HepG2 (cell line): ENCODE measurements around the gene ATP8B4. TPM values are rescaled to one million over a fixed set of nuclear protein-coding genes. Genes with fewer than 3 reads are reported as not detected.
"Not testable (repeated sequence)": the region's sequence is repeated elsewhere in the genome, so short reads cannot be mapped to it uniquely, and the experiment has no call there.

Experiments used
- ATAC-seq: fragments of 200-7000 bp; cut with Tn5 transposase; 3 replicates; pipeline ENCODE4 v1.9.1; 2020; ENCODE audit warnings: mild to moderate bottlenecking, moderate library complexity
- BruUV-seq: library from RNA; stranded (reverse); fragments of 400-500 nt; replicated peaks from 2 replicates; lab custom pipeline; 2021; lab: Mats Ljungman, UMichigan
- CTCF ChIA-PET: fragments of 300-600 bp; formaldehyde crosslinking; extraction: SDS; loops from one replicate; lab custom pipeline; 2021; ENCODE audit warnings: low total read pairs, inconsistent platforms, low intra/inter-chr PET ratio; lab: Yijun Ruan, JAX
- POLR2A ChIA-PET: fragments of 350-600 bp; sonication (Branson Sonifier 250); formaldehyde crosslinking; loops from one replicate; lab custom pipeline; 2020; ENCODE audit warnings: antibody characterized with exemption, inconsistent platforms; lab: Yijun Ruan, JAX
- DNase-seq: peaks from one replicate; pipeline ENCODE4 v3.0.0-alpha.2; 2015; ENCODE audit warnings: low spot score
- FAIRE-seq: peaks from 3 replicates; lab custom pipeline; 2011; peaks lifted over from hg19 to GRCh38; lab: Jason Lieb, UNC
- H2AFZ ChIP-seq: one replicate; pipeline ENCODE4 v1.6.1; 2011; ENCODE audit warnings: low read length, inconsistent platforms
- H3K27ac ChIP-seq: fragments of 300-600 bp; 3 replicates; pipeline ENCODE4 v1.8.0; 2011; ENCODE audit warnings: mixed run types, mild to moderate bottlenecking, mixed read lengths, low read length, inconsistent platforms; ENCODE audit not compliant: insufficient read depth; ENCODE audit errors: extremely low read length
- H3K27me3 ChIP-seq, 2 experiments: fragments of 200-600 bp in 1 of 2; 2 replicates in 1 of 2; 3 replicates in 1 of 2; pipeline versions ENCODE4 v1.6.0 to v1.8.0; 2011; ENCODE audit warnings: low read length in 2 of 2, mild to moderate bottlenecking in 2 of 2, moderate library complexity in 2 of 2, inconsistent platforms in 1 of 2; ENCODE audit not compliant: insufficient read depth in 2 of 2, control insufficient read depth in 1 of 2
- H3K36me3 ChIP-seq, 2 experiments: fragments of 200-600 bp in 1 of 2; replicated peaks in 1 of 2; 2 replicates in 1 of 2; 3 replicates in 1 of 2; pipeline versions ENCODE4 v1.5.1 to v1.8.0; 2011; ENCODE audit warnings: low read length in 2 of 2, inconsistent platforms in 1 of 2; ENCODE audit not compliant: insufficient read depth in 2 of 2, control insufficient read depth in 1 of 2
- H3K4me1 ChIP-seq: 2 replicates; pipeline ENCODE4 v1.5.1; 2012; ENCODE audit warnings: low read length, inconsistent platforms; ENCODE audit not compliant: insufficient read depth
- H3K4me2 ChIP-seq: 2 replicates; pipeline ENCODE4 v1.6.0; 2011; ENCODE audit warnings: low read depth, low read length, inconsistent platforms
- H3K4me3 ChIP-seq, 3 experiments: fragments of 200-600 bp in 1 of 3; sonication (generic), shearing (Covaris generic) in 1 of 3; replicated peaks in 1 of 3; 2 replicates each; pipeline ENCODE4 v1.5.1; 2011 to 2016; ENCODE audit warnings: low read length in 3 of 3, inconsistent platforms in 2 of 3, low read depth in 2 of 3, mild to moderate bottlenecking in 2 of 3, control low read depth in 1 of 3, mixed read lengths in 1 of 3; ENCODE audit not compliant: insufficient read depth in 1 of 3
- H3K79me2 ChIP-seq: one replicate; pipeline ENCODE4 v1.6.1; 2011; ENCODE audit warnings: low read length, inconsistent platforms; ENCODE audit not compliant: insufficient read depth
- H3K9ac ChIP-seq: 2 replicates; pipeline ENCODE4 v1.6.0; 2011; ENCODE audit warnings: mild to moderate bottlenecking, low read depth, low read length, inconsistent platforms; ENCODE audit not compliant: insufficient read depth
- H3K9me3 ChIP-seq: 2 replicates; pipeline ENCODE4 v1.5.1; 2012; ENCODE audit warnings: mild to moderate bottlenecking, low read length
- H4K20me1 ChIP-seq: 2 replicates; pipeline ENCODE4 v1.6.0; 2011; ENCODE audit warnings: inconsistent platforms, mild to moderate bottlenecking, low read length, moderate library complexity; ENCODE audit not compliant: insufficient read depth
- ARID5B ChIP-seq: IDR thresholded peaks from 2 replicates; pipeline ENCODE4 v1.4.0; 2020; ENCODE audit warnings: mild to moderate bottlenecking, missing genetic modification reagents
- ASH2L ChIP-seq: fragments of 300-600, 200-600 bp; sonication (generic); IDR thresholded peaks from 2 replicates; pipeline ENCODE4 v1.7.0; 2017; ENCODE audit warnings: low read depth, mild to moderate bottlenecking, moderate library complexity, mixed read lengths, low read length; ENCODE audit not compliant: insufficient read length
- CREB1 ChIP-seq, 2 experiments: fragments of 450-650 bp in 1 of 2; IDR thresholded peaks; 2 replicates each; pipeline ENCODE4 v1.6.1; 2016 to 2017; ENCODE audit warnings: control low read depth in 1 of 2, mild to moderate bottlenecking in 1 of 2, missing compliant biosample characterization in 1 of 2, missing genetic modification characterization in 1 of 2
- HMG20A ChIP-seq: IDR thresholded peaks from 2 replicates; pipeline ENCODE4 v1.6.1; 2016; ENCODE audit warnings: borderline replicate concordance
- IRF1 ChIP-seq: sonication (generic); formaldehyde crosslinking; IDR thresholded peaks from 2 replicates; pipeline ENCODE4 v1.4.0; 2020; ENCODE audit warnings: low read depth, mild to moderate bottlenecking, missing genetic modification reagents
- IRF2 ChIP-seq: IDR thresholded peaks from 2 replicates; pipeline ENCODE4 v1.6.1; 2018; ENCODE audit warnings: missing genetic modification reagents, missing compliant biosample characterization
- KLF15 ChIP-seq: sonication (generic); formaldehyde crosslinking; IDR thresholded peaks from 2 replicates; pipeline ENCODE4 v1.8.1; 2023; ENCODE audit warnings: borderline replicate concordance, mild to moderate bottlenecking, inconsistent platforms, missing genetic modification reagents, mixed read lengths
- RARA ChIP-seq: IDR thresholded peaks from 2 replicates; pipeline ENCODE4 v1.6.1; 2016; ENCODE audit warnings: missing genetic modification reagents, missing compliant biosample characterization
- STAG1 ChIP-seq: sonication (generic); formaldehyde crosslinking; IDR thresholded peaks from 2 replicates; pipeline ENCODE4 v1.4.0; 2020; ENCODE audit warnings: missing genetic modification reagents
- TBL1XR1 ChIP-seq: fragments of 150-350 bp; IDR thresholded peaks from 2 replicates; pipeline ENCODE4 v1.6.1; 2014; ENCODE audit warnings: borderline replicate concordance, low read length; ENCODE audit not compliant: partially characterized antibody
- ZNF547 ChIP-seq: sonication (generic); formaldehyde crosslinking; IDR thresholded peaks from 2 replicates; pipeline ENCODE4 v1.5.1; 2020; ENCODE audit warnings: mild to moderate bottlenecking, missing genetic modification reagents
- WGBS: methylation state at CpG from one replicate; pipeline ENCODE4 v1.1.6; 2017; ENCODE audit warnings: low lambda C conversion rate; 5-methylcytosine and 5-hydroxymethylcytosine counted together
- in situ Hi-C: cut with HindIII; loops from 2 replicates; pipeline ENCODE4 v1.10.0; 2017; ENCODE audit warnings: low pct_unique_long_range_greater_than_20kb; ENCODE audit not compliant: extremely low pct_ligation_motif_present
- intact Hi-C: fragments of 100-400 bp; cut with micrococcal nuclease; formaldehyde crosslinking; loops from one replicate; pipeline ENCODE4 v1.10.0; 2022; ENCODE audit not compliant: unreplicated experiment
- polyA plus RNA-seq, 8 experiments: library from polyadenylated mRNA; depleted of rRNA in 3 of 8; stranded (reverse) in 7 of 8; unstranded in 1 of 8; fragments of >200 nt; fragmentation: Illumina TruSeq in 4 of 8; extraction: Trizol in 4 of 8; gene quantifications; 2 replicates each; pipeline versions ENCODE4 v1.2.1 to v1.2.3, GENCODE V29; 2011 to 2016; ENCODE audit warnings: low read depth in 4 of 8, missing spikeins in 1 of 8, mixed read lengths in 1 of 8; ENCODE audit not compliant: insufficient read depth in 1 of 8
- total RNA-seq, 5 experiments: library from RNA; depleted of rRNA; stranded (reverse); fragments of >200 nt; fragmentation: Illumina TruSeq; extraction: Trizol; gene quantifications; 2 replicates each; pipeline ENCODE4 v1.2.3, GENCODE V29; 2016; ENCODE audit warnings: low read depth in 1 of 5
- TF ChIP-seq, protein P1 (sequence below): sonication (generic); formaldehyde crosslinking; IDR thresholded peaks from 2 replicates; pipeline ENCODE4 v1.5.0; 2020; ENCODE audit warnings: mild to moderate bottlenecking, missing genetic modification reagents, borderline replicate concordance
- TF ChIP-seq, protein P2 (sequence below): sonication (generic); formaldehyde crosslinking; IDR thresholded peaks from 2 replicates; pipeline ENCODE4 v1.4.0; 2020; ENCODE audit warnings: missing genetic modification reagents, borderline replicate concordance

The ATP8B4 gene
- total and polyA plus RNA-seq, 2 of the 13 experiments (the other 11 are each of a cell fraction or from before 2014, with no cell fraction given) = 0.24 to 0.69 TPM

GRCh38 chr15:50162969-50163718 lies 44.1 kb upstream of the ATP8B4 start (continued):
- TF ChIP-seq RARA (CRISPR knock-in tag) = 0 out of 2 replicates have a peak, but pooled peaks have one; percentile 14
- TF ChIP-seq, protein P1, sequence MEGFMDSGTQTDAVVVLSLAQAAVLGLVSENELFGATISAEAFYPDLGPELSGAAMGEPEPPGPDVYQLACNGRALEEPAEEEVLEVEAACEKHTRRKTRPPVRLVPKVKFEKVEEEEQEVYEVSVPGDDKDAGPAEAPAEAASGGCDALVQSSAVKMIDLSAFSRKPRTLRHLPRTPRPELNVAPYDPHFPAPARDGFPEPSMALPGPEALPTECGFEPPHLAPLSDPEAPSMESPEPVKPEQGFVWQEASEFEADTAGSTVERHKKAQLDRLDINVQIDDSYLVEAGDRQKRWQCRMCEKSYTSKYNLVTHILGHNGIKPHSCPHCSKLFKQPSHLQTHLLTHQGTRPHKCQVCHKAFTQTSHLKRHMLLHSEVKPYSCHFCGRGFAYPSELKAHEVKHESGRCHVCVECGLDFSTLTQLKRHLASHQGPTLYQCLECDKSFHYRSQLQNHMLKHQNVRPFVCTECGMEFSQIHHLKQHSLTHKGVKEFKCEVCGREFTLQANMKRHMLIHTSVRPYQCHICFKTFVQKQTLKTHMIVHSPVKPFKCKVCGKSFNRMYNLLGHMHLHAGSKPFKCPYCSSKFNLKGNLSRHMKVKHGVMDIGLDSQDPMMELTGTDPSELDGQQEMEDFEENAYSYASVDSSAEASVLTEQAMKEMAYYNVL (CRISPR knock-in tag) = no peak
- TF ChIP-seq STAG1 (CRISPR knock-in tag) = 0 out of 2 replicates have a peak, but pooled peaks have one; percentile 3
- no peak for TF ChIP-seq KLF15 (CRISPR knock-in tag)
- TF ChIP-seq ZNF547 (CRISPR knock-in tag) = no peak
- 0 out of 2 replicates have a peak, but pooled peaks have one; percentile 25 for TF ChIP-seq HMG20A (CRISPR knock-in tag)
- no peak for TF ChIP-seq IRF1 (CRISPR knock-in tag)
- TF ChIP-seq TBL1XR1 = no peak
- no peak for TF ChIP-seq ASH2L
- TF ChIP-seq, protein P2, sequence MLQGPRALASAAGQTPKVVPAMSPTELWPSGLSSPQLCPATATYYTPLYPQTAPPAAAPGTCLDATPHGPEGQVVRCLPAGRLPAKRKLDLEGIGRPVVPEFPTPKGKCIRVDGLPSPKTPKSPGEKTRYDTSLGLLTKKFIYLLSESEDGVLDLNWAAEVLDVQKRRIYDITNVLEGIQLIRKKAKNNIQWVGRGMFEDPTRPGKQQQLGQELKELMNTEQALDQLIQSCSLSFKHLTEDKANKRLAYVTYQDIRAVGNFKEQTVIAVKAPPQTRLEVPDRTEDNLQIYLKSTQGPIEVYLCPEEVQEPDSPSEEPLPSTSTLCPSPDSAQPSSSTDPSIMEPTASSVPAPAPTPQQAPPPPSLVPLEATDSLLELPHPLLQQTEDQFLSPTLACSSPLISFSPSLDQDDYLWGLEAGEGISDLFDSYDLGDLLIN = no peak
- TF ChIP-seq ARID5B = 0 out of 2 replicates have a peak, but pooled peaks have one; percentile 8
- TF ChIP-seq CREB1 (IDR thresholded peaks at IDR 0.05) = no peak
- no peak for TF ChIP-seq CREB1 (CRISPR knock-in tag; IDR thresholded peaks at IDR 0.05)
- no peak for TF ChIP-seq IRF2

- H3K36me3 ChIP-seq, H2AFZ ChIP-seq, H3K4me3 ChIP-seq, intact Hi-C loops, H3K4me2 ChIP-seq, CTCF ChIA-PET, H3K79me2 ChIP-seq, H4K20me1 ChIP-seq, H3K27ac ChIP-seq, POLR2A ChIA-PET, in situ Hi-C loops, H3K27me3 ChIP-seq, DNase-seq, ATAC-seq, H3K9me3 ChIP-seq, BruUV-seq, FAIRE-seq, H3K4me1 ChIP-seq, H3K9ac ChIP-seq: not testable (repeated sequence)
- 90% methylated on average over 10 of the region's 28 CpGs for WGBS
Measured at GRCh38 chr15:50158236-50158635, 39.2 kb upstream of the ATP8B4 start.
